ENCODE results near the gene GLIS1. TPM values are rescaled to one million over a fixed set of nuclear protein-coding genes. Genes with fewer than 3 reads are reported as not detected.

Gene GLIS1
- total RNA-seq, 1 experiment from 2014 or later: 0.28 TPM

GRCh38 chr1:53500204-53501064, 238.5 kb downstream of the GLIS1 start:
- H3K9me3 Mint-ChIP-seq: no peaks in the 10 kb centered on the region; a peak in 1 of 5 replicates
- H4K91ac ChIP-seq (ENCODE audit: insufficient read length, low read depth, low read length): no peak overlapping the region
- no peak overlapping the region for H2BK15ac ChIP-seq (ENCODE audit: low read depth, low read length)

More at GRCh38 chr1:53500204-53501064, 238.5 kb downstream of the GLIS1 start:
- Histone ChIP-seq H3K9ac (ENCODE audit: extremely low read depth, insufficient read length, low read length) (no peak overlapping the region), H2BK12ac (ENCODE audit: insufficient read length, low read depth, low read length) (no peak overlapping the region), H2BK5ac (ENCODE audit: insufficient read length, low read length) (no peak overlapping the region), H2AK5ac (ENCODE audit: insufficient read length, low read length) (no peak overlapping the region), H3K4me1 (ENCODE audit: insufficient read depth, low read length) (peaks cover 3% of the 10 kb centered on the region; the same call in 1 of the 2 replicates), H2BK20ac (ENCODE audit: low read depth, low read length, poor library complexity, severe bottlenecking) (no peak overlapping the region), H3K14ac (ENCODE audit: insufficient read depth, low read length) (no peak overlapping the region), H3K56ac (ENCODE audit: insufficient read length, low read depth, low read length) (no peak overlapping the region), H2BK120ac (ENCODE audit: low read depth, low read length, poor library complexity, severe bottlenecking) (no peak overlapping the region), H3K79me1 (ENCODE audit: insufficient read depth, low read depth, low read length, poor library complexity, severe bottlenecking) (no peaks in the 10 kb centered on the region), H3K9me3 (ENCODE audit: control insufficient read depth, low read depth, low read length) (no peaks in the 10 kb centered on the region), H3K4me2 (ENCODE audit: insufficient read depth, insufficient read length, low read length) (no peak overlapping the region), H4K8ac (replicated peaks; ENCODE audit: insufficient read length, low read depth, low read length) (no peak overlapping the region), H3K18ac (ENCODE audit: insufficient read length, low read depth, low read length) (no peak overlapping the region), H4K5ac (ENCODE audit: insufficient read length, low read depth, low read length) (no peak overlapping the region), H4K20me1 (ENCODE audit: control insufficient read depth, insufficient read depth, insufficient read length) (no peaks in the 10 kb centered on the region), H3K23me2 (ENCODE audit: insufficient read length, low read depth, low read length, poor library complexity, severe bottlenecking) (no peaks in the 10 kb centered on the region), H3K79me2 (ENCODE audit: insufficient read depth, low read length) (no peaks in the 10 kb centered on the region), H3K23ac (ENCODE audit: insufficient read length, low read depth, low read length) (no peak overlapping the region), H3K4ac (ENCODE audit: low read depth, low read length) (no peak overlapping the region), H3K27ac (ENCODE audit: insufficient read length, low read depth, low read length) (no peak overlapping the region), H2AFZ (ENCODE audit: low read length) (no peak overlapping the region), H3T11ph (ENCODE audit: low read length) (no peak overlapping the region), H3K27me3 (ENCODE audit: insufficient read depth, low read length) (no peaks in the 10 kb centered on the region)
- DNase-seq: no peak
- Mint-ChIP-seq H3K36me3 (ENCODE audit: insufficient read depth in 1 of 3, low read depth in 3 of 3) (no peaks in the 10 kb centered on the region), H3K4me1 (peaks cover 9 to 25% of the 10 kb centered on the region in 2 experiments), H3K4me3 (no peak overlapping the region), H3K27me3 (ENCODE audit: low read depth) (peaks cover 16% of the 10 kb centered on the region), H3K27ac (no peak overlapping the region)
- WGBS (ENCODE audit: extremely low coverage, insufficient read length, low lambda C conversion rate): no CpG with 5 or more reads among the region's 34 CpGs
- no peak for TF ChIP-seq CTCF (conservative IDR thresholded peaks at IDR 0.05)
